Nephron progenitor cell (in vitro differentiated cells): ENCODE data around the gene ANKS1B.

ENCODE experiments used
- DNase-seq: peaks from one replicate; pipeline ENCODE4 v3.0.0; 2021
- H3K27ac Mint-ChIP-seq: 2 replicates; pipeline ENCODE4 v1.8.0; 2021; ENCODE audit warnings: mild to moderate bottlenecking, moderate library complexity, mixed read lengths
- H3K27me3 Mint-ChIP-seq: 2 replicates; pipeline ENCODE4 v1.8.0; 2021; ENCODE audit warnings: mild to moderate bottlenecking, low read depth, mixed read lengths; ENCODE audit not compliant: poor library complexity
- H3K36me3 Mint-ChIP-seq: 2 replicates; pipeline ENCODE4 v1.8.0; 2021; ENCODE audit warnings: low read depth, mixed read lengths
- H3K4me1 Mint-ChIP-seq: 2 replicates; pipeline ENCODE4 v1.8.0; 2021; ENCODE audit warnings: mixed read lengths
- H3K4me3 Mint-ChIP-seq: 2 replicates; pipeline ENCODE4 v1.8.0; 2021; ENCODE audit warnings: mild to moderate bottlenecking, moderate library complexity, mixed read lengths
- H3K9me3 Mint-ChIP-seq: 2 replicates; pipeline ENCODE4 v1.8.0; 2021; ENCODE audit warnings: mild to moderate bottlenecking, moderate library complexity, mixed read lengths
- CTCF ChIP-seq: fragments of 200-600 bp; sonication (generic); IDR thresholded peaks from 2 replicates; pipeline ENCODE4 v1.5.0; 2021; ENCODE audit warnings: antibody characterized with exemption

Gene ANKS1B

GRCh38 chr12:98750511-98750910 lies 1234.2 kb downstream of the ANKS1B start:
- TF ChIP-seq CTCF = no peak
- Mint-ChIP-seq H3K4me1 (peaks cover 25% of the 10 kb centered on the region), H3K27me3 (peaks cover 20% of the 10 kb centered on the region), H3K36me3 (no peaks in the 10 kb centered on the region), H3K4me3 (peak overlapping the region; percentile 0), H3K9me3 (no peaks in the 10 kb centered on the region), H3K27ac (no peak overlapping the region)
- DNase-seq = no peak

GRCh38 chr12:98748463-98748862 lies 1236.3 kb downstream of the ANKS1B start:
- Mint-ChIP-seq H3K9me3 (no peaks in the 10 kb centered on the region), H3K4me1 (peaks cover 19% of the 10 kb centered on the region), H3K27ac (no peak overlapping the region), H3K4me3 (no peak overlapping the region), H3K36me3 (no peaks in the 10 kb centered on the region), H3K27me3 (peaks cover 20% of the 10 kb centered on the region)
- DNase-seq = no peak
- no peak for TF ChIP-seq CTCF

- H3K4me3 Mint-ChIP-seq = peak overlapping the region; percentile 67
- no peaks in the 10 kb centered on the region for H3K9me3 Mint-ChIP-seq
- no peaks in the 10 kb centered on the region for H3K36me3 Mint-ChIP-seq
- no peak for TF ChIP-seq CTCF
- peaks cover 24% of the 10 kb centered on the region for H3K27me3 Mint-ChIP-seq
- H3K4me1 Mint-ChIP-seq = peaks cover 38% of the 10 kb centered on the region
- DNase-seq = peak; percentile 33
- H3K27ac Mint-ChIP-seq = no peak overlapping the region
Measured at GRCh38 chr12:98745578-98746391, 1239.0 kb downstream of the ANKS1B start.

GRCh38 chr12:98744680-98745079 lies 1240.1 kb downstream of the ANKS1B start:
- H3K9me3 Mint-ChIP-seq = no peaks in the 10 kb centered on the region
- no peak for DNase-seq
- H3K27me3 Mint-ChIP-seq = peaks cover 29% of the 10 kb centered on the region
- TF ChIP-seq CTCF = no peak
- H3K4me3 Mint-ChIP-seq = no peak overlapping the region
- no peaks in the 10 kb centered on the region for H3K36me3 Mint-ChIP-seq
- H3K27ac Mint-ChIP-seq = no peak overlapping the region
- peaks cover 28% of the 10 kb centered on the region for H3K4me1 Mint-ChIP-seq

- H3K27me3 Mint-ChIP-seq = peaks cover 33% of the 10 kb centered on the region
- H3K9me3 Mint-ChIP-seq = no peaks in the 10 kb centered on the region
Measured at GRCh38 chr12:98743362-98743953, 1241.3 kb downstream of the ANKS1B start.

More at GRCh38 chr12:98743362-98743953, 1241.3 kb downstream of the ANKS1B start:
- Mint-ChIP-seq H3K4me1 (peaks cover 28% of the 10 kb centered on the region), H3K4me3 (no peak overlapping the region), H3K36me3 (no peaks in the 10 kb centered on the region), H3K27ac (no peak overlapping the region)
- peak; percentile 56 for DNase-seq
- peak; percentile 68 for TF ChIP-seq CTCF
